Stimulated activated CD4-positive, alpha-beta T cell treated with anti-CD3 and anti-CD28 coated beads, Interleukin-4, amount 100 ng/mL, for 1 hour (primary cell): ENCODE data around the gene CPLANE2.
A peak's percentile ranks its signal among the peaks of the same experiment; 100 is the strongest.
"Not testable (repeated sequence)": the region's sequence is repeated elsewhere in the genome, so short reads cannot be mapped to it uniquely, and the experiment has no call there.

Experiments
- DNase-seq: peaks from one replicate; pipeline ENCODE4 v3.0.0-alpha.2; 2020

The CPLANE2 gene

GRCh38 chr1:16208270-16208987, 28.6 kb downstream of the CPLANE2 start:
- DNase-seq, result no peak

GRCh38 chr1:16207318-16208269, 29.4 kb downstream of the CPLANE2 start:
- DNase-seq, result no peak

- DNase-seq, result peak; percentile 93
Observed at GRCh38 chr1:16206547-16207317, 30.3 kb downstream of the CPLANE2 start.

- DNase-seq, result no peak
Observed at GRCh38 chr1:16205891-16206546, 31.0 kb downstream of the CPLANE2 start.

GRCh38 chr1:16205334-16205671, 31.7 kb downstream of the CPLANE2 start:
- no peak for DNase-seq

GRCh38 chr1:16204634-16205333, 32.2 kb downstream of the CPLANE2 start:
- DNase-seq, result peak; percentile 42

GRCh38 chr1:16204216-16204615, 32.8 kb downstream of the CPLANE2 start:
- no peak for DNase-seq

- DNase-seq, result no peak
Observed at GRCh38 chr1:16203550-16203949, 33.4 kb downstream of the CPLANE2 start.

GRCh38 chr1:16202281-16203210, 34.4 kb downstream of the CPLANE2 start:
- no peak for DNase-seq

GRCh38 chr1:16199700-16200099, 37.3 kb downstream of the CPLANE2 start:
- DNase-seq, result no peak

- no peak for DNase-seq
Observed at GRCh38 chr1:16199157-16199501, 37.9 kb downstream of the CPLANE2 start.

GRCh38 chr1:16198444-16199156, 38.4 kb downstream of the CPLANE2 start:
- DNase-seq, result no peak

GRCh38 chr1:16196874-16197273, 40.1 kb downstream of the CPLANE2 start:
- DNase-seq, result no peak

GRCh38 chr1:16196139-16196538, 40.8 kb downstream of the CPLANE2 start:
- not testable (repeated sequence) for DNase-seq

GRCh38 chr1:16195518-16195905, 41.5 kb downstream of the CPLANE2 start:
- DNase-seq, result no peak

GRCh38 chr1:16191916-16192546, 45.0 kb downstream of the CPLANE2 start:
- DNase-seq, result no peak

GRCh38 chr1:16191309-16191708, 45.7 kb downstream of the CPLANE2 start:
- DNase-seq, result no peak

- DNase-seq, result no peak
Observed at GRCh38 chr1:16189921-16190621, 46.9 kb downstream of the CPLANE2 start.

GRCh38 chr1:16189003-16189402, 48.0 kb downstream of the CPLANE2 start:
- no peak for DNase-seq
